GM12878 (cell line): Measurements from ENCODE around the gene GABRB1. TPM values are rescaled to one million over a fixed set of nuclear protein-coding genes. Genes with fewer than 3 reads are reported as not detected.

Experiments used
- ATAC-seq: fragments of 200-7000 bp; cut with Tn5 transposase; 3 replicates; pipeline ENCODE4 v1.9.1; 2020; ENCODE audit warnings: mild to moderate bottlenecking, moderate library complexity
- BruUV-seq: library from RNA; stranded (reverse); fragments of 400-500 nt; replicated peaks from 2 replicates; lab custom pipeline; 2021; lab: Mats Ljungman, UMichigan
- CTCF ChIA-PET: fragments of 300-600 bp; sonication (Branson Sonifier 250); formaldehyde crosslinking; extraction: SDS; loops from one replicate; lab custom pipeline; 2021; ENCODE audit warnings: inconsistent platforms; lab: Yijun Ruan, JAX
- POLR2A ChIA-PET: fragments of 350-600 bp; formaldehyde crosslinking; extraction: SDS; loops from one replicate; lab custom pipeline; 2021; ENCODE audit warnings: inconsistent platforms; lab: Charles Lee
- RAD21 ChIA-PET: fragments of 300-600 bp; sonication (Branson Sonifier 250); formaldehyde crosslinking; loops from one replicate; lab custom pipeline; 2023; ENCODE audit warnings: antibody characterized with exemption; ENCODE audit not compliant: unreplicated experiment; lab: Charles Lee
- SMC1A ChIA-PET: fragments of 300-600 bp; sonication (Branson Sonifier 250); formaldehyde crosslinking; loops from one replicate; lab custom pipeline; 2023; ENCODE audit not compliant: unreplicated experiment, uncharacterized antibody; lab: Charles Lee
- DNase-seq: peaks from one replicate; pipeline ENCODE4 v3.0.0-alpha.2; 2011; ENCODE audit warnings: low read depth, low spot score
- FAIRE-seq: peaks from 3 replicates; lab custom pipeline; 2011; peaks lifted over from hg19 to GRCh38; lab: Jason Lieb, UNC
- H2AFZ ChIP-seq: 2 replicates; pipeline ENCODE4 v1.6.0; 2011; ENCODE audit warnings: low read depth, low read length, control low read depth; ENCODE audit not compliant: control insufficient read depth
- H3K27ac ChIP-seq: 2 replicates; pipeline ENCODE4 v1.5.1; 2011; ENCODE audit warnings: control low read depth; ENCODE audit not compliant: control insufficient read depth, insufficient read depth
- H3K27me3 ChIP-seq, 2 experiments: replicated peaks in 1 of 2; 2 replicates each; pipeline versions ENCODE4 v1.6.0 to v1.6.1; 2011; ENCODE audit warnings: low read length in 1 of 2; ENCODE audit not compliant: control insufficient read depth in 2 of 2, insufficient read depth in 2 of 2
- H3K36me3 ChIP-seq, 2 experiments: 2 replicates each; pipeline ENCODE4 v1.5.1; 2011; ENCODE audit warnings: low read length in 1 of 2; ENCODE audit not compliant: control insufficient read depth in 2 of 2, insufficient read depth in 2 of 2
- H3K4me1 ChIP-seq: 2 replicates; pipeline ENCODE4 v1.6.1; 2011; ENCODE audit warnings: mild to moderate bottlenecking, low read length, moderate library complexity, mixed read lengths; ENCODE audit not compliant: control insufficient read depth, insufficient read depth
- H3K4me2 ChIP-seq: 2 replicates; pipeline ENCODE4 v1.6.0; 2011; ENCODE audit warnings: control low read depth; ENCODE audit not compliant: control insufficient read depth, insufficient read depth
- H3K4me3 ChIP-seq: fragments of 200-600 bp; sonication (generic); 2 replicates; pipeline ENCODE4 v1.5.1; 2016
- H3K79me2 ChIP-seq: 2 replicates; pipeline ENCODE4 v1.6.0; 2011; ENCODE audit warnings: low read length; ENCODE audit not compliant: control insufficient read depth, insufficient read depth
- H3K9ac ChIP-seq: 2 replicates; pipeline ENCODE4 v1.8.0; 2011; ENCODE audit warnings: low read length, control low read depth, mixed read lengths; ENCODE audit not compliant: control insufficient read depth, insufficient read depth
- H3K9me3 ChIP-seq: replicated peaks from 3 replicates; pipeline ENCODE4 v1.5.1; 2011; ENCODE audit warnings: mild to moderate bottlenecking, low read length; ENCODE audit not compliant: control insufficient read depth, insufficient read depth
- H4K20me1 ChIP-seq: 2 replicates; pipeline ENCODE4 v1.6.0; 2011; ENCODE audit not compliant: control insufficient read depth, insufficient read depth
- CEBPB ChIP-seq, 2 experiments: fragments of 150-350 bp in 1 of 2; IDR thresholded peaks; 2 replicates each; pipeline ENCODE4 v1.6.1; 2012 to 2014; ENCODE audit warnings: low read depth in 2 of 2, low read length in 2 of 2, borderline replicate concordance in 1 of 2, inconsistent platforms in 1 of 2
- CREB1 ChIP-seq: IDR thresholded peaks from 2 replicates; pipeline ENCODE4 v1.6.1; 2012; ENCODE audit warnings: low read depth, mild to moderate bottlenecking, inconsistent platforms
- EED ChIP-seq: sonication (generic); IDR thresholded peaks from 2 replicates; pipeline ENCODE4 v1.6.1; 2016; ENCODE audit warnings: antibody characterized with exemption, low read depth
- HSF1 ChIP-seq: fragments of 150-350 bp; IDR thresholded peaks from 2 replicates; pipeline ENCODE4 v1.6.1; 2014; ENCODE audit warnings: mild to moderate bottlenecking, low read depth, low read length
- MTA2 ChIP-seq: fragments of 450-650 bp; IDR thresholded peaks from 2 replicates; pipeline ENCODE4 v1.6.1; 2016; ENCODE audit warnings: low read depth, mild to moderate bottlenecking, moderate library complexity
- RBBP5 ChIP-seq: fragments of 200-600 bp; sonication (generic); conservative IDR thresholded peaks from 2 replicates; pipeline ENCODE4 v1.6.1; 2016
- RELA ChIP-seq: fragments of 450-650 bp; IDR thresholded peaks from 2 replicates; pipeline ENCODE4 v1.8.0; 2014; ENCODE audit warnings: borderline replicate concordance; ENCODE audit not compliant: partially characterized antibody
- RUNX3 ChIP-seq: IDR thresholded peaks from 2 replicates; pipeline ENCODE4 v1.6.1; 2012; ENCODE audit warnings: low read length, inconsistent platforms
- SKIL ChIP-seq: fragments of 450-650 bp; IDR thresholded peaks from 2 replicates; pipeline ENCODE4 v1.6.1; 2017; ENCODE audit warnings: mild to moderate bottlenecking, low read depth, inconsistent platforms; ENCODE audit not compliant: poor library complexity, severe bottlenecking
- SRF ChIP-seq, 2 experiments: IDR thresholded peaks; 2 replicates each; pipeline ENCODE4 v1.6.1; 2011; ENCODE audit warnings: low read depth in 2 of 2, low read length in 2 of 2, mild to moderate bottlenecking in 1 of 2, moderate library complexity in 1 of 2
- STAT3 ChIP-seq: IDR thresholded peaks from 2 replicates; pipeline ENCODE4 v1.6.1; 2011; ENCODE audit warnings: low read depth, low read length, improper control_type of control experiment
- ZBED1 ChIP-seq: IDR thresholded peaks from 2 replicates; pipeline ENCODE4 v1.6.1; 2016; ENCODE audit warnings: borderline replicate concordance
- ZBTB40 ChIP-seq: fragments of 450-650 bp; IDR thresholded peaks from 2 replicates; pipeline ENCODE4 v1.6.1; 2016; ENCODE audit warnings: mild to moderate bottlenecking, moderate library complexity, borderline replicate concordance
- ZNF217 ChIP-seq: fragments of 450-650 bp; IDR thresholded peaks from 2 replicates; pipeline ENCODE4 v1.6.1; 2017; ENCODE audit warnings: antibody characterized with exemption, mild to moderate bottlenecking
- WGBS: methylation state at CpG from one replicate; pipeline ENCODE4 v1.1.6; 2016; ENCODE audit warnings: low lambda C conversion rate; ENCODE audit not compliant: insufficient replicate concordance, insufficient coverage; ENCODE audit errors: missing lambda C conversion rate; 5-methylcytosine and 5-hydroxymethylcytosine counted together
- in situ Hi-C: fragments of 300-500 bp; cut with MboI; formaldehyde crosslinking; loops from 9 replicates; pipeline ENCODE4 v1.14.3; 2018; ENCODE audit warnings: mixed read lengths
- intact Hi-C: fragments of 100-400 bp; cut with micrococcal nuclease; formaldehyde crosslinking; loops from one replicate; pipeline ENCODE4 v1.14.2; 2022; ENCODE audit not compliant: unreplicated experiment
- polyA plus RNA-seq, 11 experiments: library from polyadenylated mRNA; depleted of rRNA in 4 of 11; unstranded in 6 of 11; stranded (reverse) in 5 of 11; fragments of >200 nt; fragmentation: Nextera tagmentation in 4 of 11; fragmentation: Illumina TruSeq in 1 of 11; extraction: Ambion mirVana in 4 of 11; extraction: Trizol in 1 of 11; gene quantifications; 1 replicate in 1 of 11; 2 replicates in 10 of 11; pipeline versions ENCODE4 v1.2.1 to v1.2.3, GENCODE V29; 2011 to 2016; ENCODE audit warnings: inconsistent platforms in 2 of 11, missing spikeins in 2 of 11, low read depth in 1 of 11
- total RNA-seq, 4 experiments: library from RNA; depleted of rRNA in 3 of 4; stranded (reverse); fragments of >200 nt in 3 of 4; fragmentation: Illumina TruSeq in 1 of 4; extraction: Trizol in 1 of 4; gene quantifications; 2 replicates each; pipeline versions ENCODE4 v1.2.1 to v1.2.3, GENCODE V29; 2013 to 2021

GABRB1 gene
- total and polyA plus RNA-seq, 10 of the 15 experiments (the other 5 are each of a cell fraction or from before 2014, with no cell fraction given) = 0.13 to 0.92 TPM; not detected in 8

GRCh38 chr4:47340914-47341313 lies 309.5 kb downstream of the GABRB1 start:
- H3K27ac ChIP-seq = no peak overlapping the region
- no peak overlapping the region for H3K9ac ChIP-seq
- H3K79me2 ChIP-seq = no peaks in the 10 kb centered on the region
- BruUV-seq = no TSS peak
- no peaks in the 10 kb centered on the region for H4K20me1 ChIP-seq
- H3K36me3 ChIP-seq = no peaks in the 10 kb centered on the region
- H3K27me3 ChIP-seq = no peaks in the 10 kb centered on the region; a peak in 1 of 4 replicates
- 3% methylated on average over 2 of the region's 2 CpGs for WGBS
- TF ChIP-seq HSF1 (no peak), ZNF217 (no peak), ZBED1 (no peak), CREB1 (no peak), EED (no peak), MTA2 (no peak), SKIL (no peak), RELA (no peak), SRF (IDR thresholded peaks at IDR 0.05; ENCODE audit: low read depth in 2 of 2, low read length in 2 of 2) (no peak), RUNX3 (no peak), ZBTB40 (no peak), CEBPB (IDR thresholded peaks at IDR 0.05; ENCODE audit: borderline replicate concordance in 1 of 2, low read depth in 2 of 2, low read length in 2 of 2) (no peak), RBBP5 (no peak), STAT3 (no peak)
- in situ Hi-C loops = no loop called here
- no peak overlapping the region for H3K4me3 ChIP-seq
- RAD21 ChIA-PET = no interaction called here
- CTCF ChIA-PET = interaction anchor here (1.3 kb wide), 1 partner anchor 17 kb away, joined by 3 read pairs; no protein-coding TSS in a partner anchor
- no peak overlapping the region for H3K4me2 ChIP-seq
- POLR2A ChIA-PET = no interaction called here
- DNase-seq = no peak
- H3K4me1 ChIP-seq = no peaks in the 10 kb centered on the region
- ATAC-seq = no peak; the same call in 2 of the 3 replicates
- no peak overlapping the region for H2AFZ ChIP-seq
- SMC1A ChIA-PET = no interaction called here
- FAIRE-seq = no peak
- no peaks in the 10 kb centered on the region for H3K9me3 ChIP-seq
- intact Hi-C loops = no loop called here
